NB4 (cell line): ENCODE data around the gene LRIT3.

ENCODE experiments used
- MYC ChIP-seq: IDR thresholded peaks from 2 replicates; pipeline ENCODE4 v1.6.1; 2011; ENCODE audit warnings: low read depth, low read length
- POLR2A ChIP-seq: IDR thresholded peaks from 2 replicates; pipeline ENCODE4 v1.6.1; 2011; ENCODE audit warnings: mild to moderate bottlenecking; ENCODE audit not compliant: insufficient read length; ENCODE audit errors: extremely low read depth
- TF ChIP-seq, protein P1 (sequence below): IDR thresholded peaks from one replicate; pipeline ENCODE4 v1.5.1; 2012; ENCODE audit warnings: low read depth, low read length

DNA sequence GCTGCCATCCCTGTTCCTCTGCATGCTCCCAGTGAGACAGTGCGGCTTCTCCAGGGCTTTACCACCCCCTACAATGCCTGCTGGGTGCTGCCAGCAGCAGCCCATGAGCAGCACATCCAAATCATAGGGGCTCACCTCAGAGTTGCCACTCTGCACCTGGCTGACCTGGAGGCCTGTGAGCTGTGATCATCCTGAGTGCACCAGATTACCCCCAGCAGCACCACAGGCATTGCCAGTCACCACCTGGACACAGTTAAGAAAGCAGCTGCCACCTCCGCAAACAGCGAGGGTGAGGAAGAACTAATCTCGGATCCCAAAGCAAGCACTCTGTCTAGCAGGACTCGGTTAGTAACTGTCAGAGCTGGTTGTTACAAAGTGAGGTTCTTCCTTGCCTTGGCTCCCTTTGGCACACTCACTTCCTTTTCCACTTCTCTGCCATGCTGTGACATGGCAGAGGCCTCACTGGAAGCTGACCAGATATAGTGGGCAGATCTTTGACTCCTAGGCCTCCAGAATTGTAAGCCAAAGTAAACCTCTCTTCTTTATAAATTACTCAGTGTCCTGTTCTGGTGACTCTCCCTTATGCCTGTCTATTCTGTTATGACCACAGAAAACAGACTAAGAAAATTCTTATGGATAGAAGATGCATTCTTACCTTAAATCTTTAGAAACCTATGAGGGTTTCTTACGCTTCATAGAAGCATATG is 25.2 kb downstream of the LRIT3 start:
- TF ChIP-seq, protein P1, sequence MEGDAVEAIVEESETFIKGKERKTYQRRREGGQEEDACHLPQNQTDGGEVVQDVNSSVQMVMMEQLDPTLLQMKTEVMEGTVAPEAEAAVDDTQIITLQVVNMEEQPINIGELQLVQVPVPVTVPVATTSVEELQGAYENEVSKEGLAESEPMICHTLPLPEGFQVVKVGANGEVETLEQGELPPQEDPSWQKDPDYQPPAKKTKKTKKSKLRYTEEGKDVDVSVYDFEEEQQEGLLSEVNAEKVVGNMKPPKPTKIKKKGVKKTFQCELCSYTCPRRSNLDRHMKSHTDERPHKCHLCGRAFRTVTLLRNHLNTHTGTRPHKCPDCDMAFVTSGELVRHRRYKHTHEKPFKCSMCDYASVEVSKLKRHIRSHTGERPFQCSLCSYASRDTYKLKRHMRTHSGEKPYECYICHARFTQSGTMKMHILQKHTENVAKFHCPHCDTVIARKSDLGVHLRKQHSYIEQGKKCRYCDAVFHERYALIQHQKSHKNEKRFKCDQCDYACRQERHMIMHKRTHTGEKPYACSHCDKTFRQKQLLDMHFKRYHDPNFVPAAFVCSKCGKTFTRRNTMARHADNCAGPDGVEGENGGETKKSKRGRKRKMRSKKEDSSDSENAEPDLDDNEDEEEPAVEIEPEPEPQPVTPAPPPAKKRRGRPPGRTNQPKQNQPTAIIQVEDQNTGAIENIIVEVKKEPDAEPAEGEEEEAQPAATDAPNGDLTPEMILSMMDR = no peak
- TF ChIP-seq POLR2A (no peak), MYC (no peak)
